ENCODE results near the gene SMCR8. TPM values are rescaled to one million over a fixed set of nuclear protein-coding genes. Genes with fewer than 3 reads are reported as not detected.

SMCR8 gene
- total and polyA plus RNA-seq, 4 donors = 0.76 to 9.7 (median 6.1) TPM

DNA sequence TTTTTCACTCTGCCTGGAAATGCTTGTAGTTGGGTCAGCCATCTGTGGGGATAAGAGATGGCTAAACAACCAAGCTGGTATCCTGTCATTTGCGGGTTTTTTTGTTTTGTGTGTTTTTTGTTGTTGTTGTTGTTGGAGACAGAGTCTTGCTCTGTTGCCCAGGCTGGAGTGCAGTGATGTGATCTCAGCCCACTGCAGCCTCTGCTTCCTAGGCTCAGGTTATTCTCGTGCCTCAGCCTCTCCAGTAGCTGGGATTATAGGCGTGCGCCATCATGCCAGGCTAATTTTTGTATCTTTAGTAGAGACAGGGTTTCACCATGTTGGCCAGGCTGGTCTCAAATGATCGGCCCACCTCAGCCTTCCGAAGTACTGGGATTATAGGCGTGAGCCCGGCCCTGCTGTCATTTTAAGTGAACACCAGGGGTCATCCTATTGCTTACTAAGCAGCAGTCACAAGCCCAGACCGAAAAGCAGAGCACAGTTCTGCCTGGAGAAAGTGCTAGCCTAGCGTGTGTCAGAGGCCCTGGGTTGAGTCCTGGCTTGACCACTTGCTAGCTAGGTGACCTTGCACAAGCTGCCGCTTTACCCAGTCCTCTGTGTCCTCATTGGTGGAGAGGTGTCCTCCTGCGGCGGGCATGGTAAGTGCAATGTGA lies 4.6 kb downstream of the SMCR8 start:
- Histone ChIP-seq H3K4me3 (ENCODE audit: low read depth in 1 of 3, low read length in 3 of 3) (no peak overlapping the region), H3K9ac (ENCODE audit: low read depth in 1 of 2, low read length in 2 of 2) (no peak overlapping the region), H3K27ac (ENCODE audit: low read depth in 1 of 2, low read length in 2 of 2) (no peak overlapping the region), H3K9me3 (ENCODE audit: control insufficient read depth in 4 of 4, low read length in 3 of 4) (no peaks in the 10 kb centered on the region), H3K4me1 (ENCODE audit: control insufficient read depth in 4 of 4, insufficient read depth in 4 of 4, low read length in 3 of 4) (peaks cover 6 to 52% (median 36%) of the 10 kb centered on the region in 4 donors), H3K27me3 (ENCODE audit: control insufficient read depth in 4 of 4, insufficient read depth in 4 of 4, low read length in 3 of 4) (no peaks in the 10 kb centered on the region), H3K36me3 (ENCODE audit: control insufficient read depth in 4 of 4, insufficient read depth in 3 of 4, low read depth in 1 of 4, low read length in 3 of 4) (peaks cover 3 to 17% (median 8%) of the 10 kb centered on the region in 4 donors)
- DNase-seq (ENCODE audit: low spot score) = no peak
- WGBS = 70% methylated on average over 13 of the region's 13 CpGs
- TF ChIP-seq TAF1 (conservative IDR thresholded peaks at IDR 0.05) = no peak
- TF ChIP-seq GABPA (IDR thresholded peaks at IDR 0.05 in 1 of 2, conservative IDR thresholded peaks at IDR 0.05 in 1 of 2) = no peak
- peak; percentile 69 to 77 for TF ChIP-seq RAD21 (IDR thresholded peaks at IDR 0.05)
- TF ChIP-seq, protein P1, sequence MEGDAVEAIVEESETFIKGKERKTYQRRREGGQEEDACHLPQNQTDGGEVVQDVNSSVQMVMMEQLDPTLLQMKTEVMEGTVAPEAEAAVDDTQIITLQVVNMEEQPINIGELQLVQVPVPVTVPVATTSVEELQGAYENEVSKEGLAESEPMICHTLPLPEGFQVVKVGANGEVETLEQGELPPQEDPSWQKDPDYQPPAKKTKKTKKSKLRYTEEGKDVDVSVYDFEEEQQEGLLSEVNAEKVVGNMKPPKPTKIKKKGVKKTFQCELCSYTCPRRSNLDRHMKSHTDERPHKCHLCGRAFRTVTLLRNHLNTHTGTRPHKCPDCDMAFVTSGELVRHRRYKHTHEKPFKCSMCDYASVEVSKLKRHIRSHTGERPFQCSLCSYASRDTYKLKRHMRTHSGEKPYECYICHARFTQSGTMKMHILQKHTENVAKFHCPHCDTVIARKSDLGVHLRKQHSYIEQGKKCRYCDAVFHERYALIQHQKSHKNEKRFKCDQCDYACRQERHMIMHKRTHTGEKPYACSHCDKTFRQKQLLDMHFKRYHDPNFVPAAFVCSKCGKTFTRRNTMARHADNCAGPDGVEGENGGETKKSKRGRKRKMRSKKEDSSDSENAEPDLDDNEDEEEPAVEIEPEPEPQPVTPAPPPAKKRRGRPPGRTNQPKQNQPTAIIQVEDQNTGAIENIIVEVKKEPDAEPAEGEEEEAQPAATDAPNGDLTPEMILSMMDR (IDR thresholded peaks at IDR 0.05; ENCODE audit: low read depth, low read length, missing input control) = peak; percentile 38
- no peak for TF ChIP-seq FOXA1 (IDR thresholded peaks at IDR 0.05)

DNA sequence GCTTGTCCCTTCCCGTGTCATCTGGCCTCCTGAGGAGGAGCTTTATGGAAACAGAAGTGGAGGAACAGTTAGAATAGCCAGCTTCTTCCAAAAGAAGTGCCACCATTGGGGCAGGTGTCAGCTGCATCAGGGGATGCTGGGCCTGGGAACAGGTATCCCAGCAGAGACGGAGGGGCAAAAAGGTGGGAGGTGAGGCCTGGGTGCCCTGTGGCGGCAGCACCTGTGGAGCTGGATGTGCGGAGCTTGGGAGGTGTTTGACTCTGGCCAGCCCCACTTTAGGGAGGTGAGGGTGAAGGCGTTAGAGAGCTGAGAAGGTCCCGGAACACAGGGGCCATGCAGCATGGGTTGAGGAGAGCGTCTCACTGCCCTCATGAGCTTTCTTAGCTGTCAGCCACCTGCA lies 5.2 kb downstream of the SMCR8 start:
- DNase-seq (ENCODE audit: low spot score) = no peak
- peaks cover 6 to 52% (median 39%) of the 10 kb centered on the region in 4 donors for H3K4me1 ChIP-seq (ENCODE audit: control insufficient read depth in 4 of 4, insufficient read depth in 4 of 4, low read length in 3 of 4)
- no peaks in the 10 kb centered on the region for H3K9me3 ChIP-seq (ENCODE audit: control insufficient read depth in 4 of 4, low read length in 3 of 4)
- peaks cover 3 to 17% (median 8%) of the 10 kb centered on the region in 4 donors for H3K36me3 ChIP-seq (ENCODE audit: control insufficient read depth in 4 of 4, insufficient read depth in 3 of 4, low read depth in 1 of 4, low read length in 3 of 4)
- no peaks in the 10 kb centered on the region for H3K27me3 ChIP-seq (ENCODE audit: control insufficient read depth in 4 of 4, insufficient read depth in 4 of 4, low read length in 3 of 4)
- WGBS = 93% methylated on average over 7 of the region's 7 CpGs
- H3K4me3 ChIP-seq (ENCODE audit: low read depth in 1 of 3, low read length in 3 of 3) = no peak overlapping the region
- TF ChIP-seq FOXA2 (IDR thresholded peaks at IDR 0.05) (no peak), EGR1 (IDR thresholded peaks at IDR 0.05; ENCODE audit: low read depth in 2 of 2) (no peak), NR2F2 (IDR thresholded peaks at IDR 0.05) (no peak), HNF4A (conservative IDR thresholded peaks at IDR 0.05) (no peak), TAF1 (conservative IDR thresholded peaks at IDR 0.05) (no peak)
- TF ChIP-seq, protein P2, sequence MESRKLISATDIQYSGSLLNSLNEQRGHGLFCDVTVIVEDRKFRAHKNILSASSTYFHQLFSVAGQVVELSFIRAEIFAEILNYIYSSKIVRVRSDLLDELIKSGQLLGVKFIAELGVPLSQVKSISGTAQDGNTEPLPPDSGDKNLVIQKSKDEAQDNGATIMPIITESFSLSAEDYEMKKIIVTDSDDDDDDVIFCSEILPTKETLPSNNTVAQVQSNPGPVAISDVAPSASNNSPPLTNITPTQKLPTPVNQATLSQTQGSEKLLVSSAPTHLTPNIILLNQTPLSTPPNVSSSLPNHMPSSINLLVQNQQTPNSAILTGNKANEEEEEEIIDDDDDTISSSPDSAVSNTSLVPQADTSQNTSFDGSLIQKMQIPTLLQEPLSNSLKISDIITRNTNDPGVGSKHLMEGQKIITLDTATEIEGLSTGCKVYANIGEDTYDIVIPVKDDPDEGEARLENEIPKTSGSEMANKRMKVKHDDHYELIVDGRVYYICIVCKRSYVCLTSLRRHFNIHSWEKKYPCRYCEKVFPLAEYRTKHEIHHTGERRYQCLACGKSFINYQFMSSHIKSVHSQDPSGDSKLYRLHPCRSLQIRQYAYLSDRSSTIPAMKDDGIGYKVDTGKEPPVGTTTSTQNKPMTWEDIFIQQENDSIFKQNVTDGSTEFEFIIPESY (IDR thresholded peaks at IDR 0.05) = no peak
- TF ChIP-seq, protein P1 (IDR thresholded peaks at IDR 0.05; ENCODE audit: low read depth, low read length, missing input control) = no peak
- no peak overlapping the region for H3K27ac ChIP-seq (ENCODE audit: low read depth in 1 of 2, low read length in 2 of 2)
- no peak overlapping the region for H3K9ac ChIP-seq (ENCODE audit: low read depth in 1 of 2, low read length in 2 of 2)

DNA sequence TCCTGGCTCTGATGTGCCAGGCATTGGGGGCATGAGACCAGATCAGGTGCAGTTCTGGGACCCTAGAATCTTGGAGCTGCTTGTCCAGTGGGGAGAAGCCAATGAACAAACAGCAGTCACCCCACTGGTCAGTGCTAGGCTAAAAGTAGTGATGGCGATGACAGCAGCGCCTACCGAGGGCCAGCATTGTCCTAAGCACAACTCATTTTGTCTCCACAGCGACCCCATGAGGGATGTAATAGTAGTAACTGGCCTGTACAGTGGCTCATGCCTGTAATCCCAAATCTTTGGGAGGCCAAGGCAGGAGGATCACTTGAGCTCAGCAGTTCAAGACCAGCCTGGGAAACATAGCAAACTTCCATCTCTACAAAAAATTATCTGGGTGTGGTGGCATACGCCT lies 6.2 kb downstream of the SMCR8 start:
- TF ChIP-seq HNF4A (conservative IDR thresholded peaks at IDR 0.05) (no peak), RAD21 (IDR thresholded peaks at IDR 0.05) (no peak), YY1 (IDR thresholded peaks at IDR 0.05) (no peak), GABPA (IDR thresholded peaks at IDR 0.05 in 1 of 2, conservative IDR thresholded peaks at IDR 0.05 in 1 of 2) (no peak), JUND (IDR thresholded peaks at IDR 0.05) (no peak)
- Histone ChIP-seq H3K36me3 (ENCODE audit: control insufficient read depth in 4 of 4, insufficient read depth in 3 of 4, low read depth in 1 of 4, low read length in 3 of 4) (peaks cover 3 to 18% (median 8%) of the 10 kb centered on the region in 4 donors), H3K4me3 (ENCODE audit: low read depth in 1 of 3, low read length in 3 of 3) (no peak overlapping the region), H3K4me1 (ENCODE audit: control insufficient read depth in 4 of 4, insufficient read depth in 4 of 4, low read length in 3 of 4) (peaks cover 1 to 44% (median 29%) of the 10 kb centered on the region in 4 donors), H3K9ac (ENCODE audit: low read depth in 1 of 2, low read length in 2 of 2) (no peak overlapping the region), H3K9me3 (ENCODE audit: control insufficient read depth in 4 of 4, low read length in 3 of 4) (no peaks in the 10 kb centered on the region), H3K27me3 (ENCODE audit: control insufficient read depth in 4 of 4, insufficient read depth in 4 of 4, low read length in 3 of 4) (no peaks in the 10 kb centered on the region), H3K27ac (ENCODE audit: low read depth in 1 of 2, low read length in 2 of 2) (no peak overlapping the region)
- DNase-seq (ENCODE audit: low spot score) = no peak
- 82% methylated on average over 5 of the region's 5 CpGs for WGBS

Measured in liver (tissue), 9 donors.